C4-2B (cell line): Measurements from ENCODE around the gene FEM1B.

ENCODE experiments used
- ZFX ChIP-seq: fragments of 450-650 bp; IDR thresholded peaks from 2 replicates; pipeline ENCODE4 v1.6.1; 2017
- TF ChIP-seq, protein P1 (sequence below): fragments of 450-650 bp; conservative IDR thresholded peaks from 2 replicates; pipeline ENCODE4 v1.5.1; 2017; ENCODE audit warnings: mild to moderate bottlenecking

DNA sequence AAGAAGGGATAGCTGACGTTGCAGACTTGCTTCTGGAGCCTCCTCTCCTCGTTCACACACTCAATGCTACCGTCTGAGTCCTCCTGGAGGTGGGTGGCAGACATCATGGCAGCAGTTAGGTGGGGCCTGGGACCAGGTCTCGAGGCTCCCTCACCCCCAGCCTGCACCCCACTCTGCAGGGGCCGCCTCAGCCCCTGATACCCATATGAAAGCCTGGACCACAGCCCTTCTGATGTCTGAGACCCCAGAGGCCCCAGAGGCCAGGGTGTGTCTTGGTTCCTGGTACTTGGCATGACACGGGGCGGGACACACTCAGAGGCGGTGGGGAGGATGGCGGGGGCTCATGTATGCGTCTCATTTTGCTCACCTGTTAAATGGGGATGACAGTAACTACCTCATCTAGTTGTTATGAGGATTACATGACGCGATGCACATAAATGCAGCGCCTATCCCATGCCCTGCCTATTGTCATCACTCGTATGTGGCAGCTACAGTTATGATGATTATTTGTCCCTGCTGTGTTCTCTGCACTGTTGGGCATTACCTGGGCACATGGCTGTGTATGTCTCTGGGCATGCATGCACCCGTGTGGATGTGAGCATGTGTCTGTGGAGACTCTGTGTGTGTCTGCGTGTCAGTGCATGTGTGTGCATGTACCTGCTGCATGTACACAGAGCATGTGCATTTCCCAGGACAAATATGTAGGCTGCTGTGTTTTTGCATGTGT is 39.9 kb downstream of the FEM1B start:
- TF ChIP-seq, protein P1, sequence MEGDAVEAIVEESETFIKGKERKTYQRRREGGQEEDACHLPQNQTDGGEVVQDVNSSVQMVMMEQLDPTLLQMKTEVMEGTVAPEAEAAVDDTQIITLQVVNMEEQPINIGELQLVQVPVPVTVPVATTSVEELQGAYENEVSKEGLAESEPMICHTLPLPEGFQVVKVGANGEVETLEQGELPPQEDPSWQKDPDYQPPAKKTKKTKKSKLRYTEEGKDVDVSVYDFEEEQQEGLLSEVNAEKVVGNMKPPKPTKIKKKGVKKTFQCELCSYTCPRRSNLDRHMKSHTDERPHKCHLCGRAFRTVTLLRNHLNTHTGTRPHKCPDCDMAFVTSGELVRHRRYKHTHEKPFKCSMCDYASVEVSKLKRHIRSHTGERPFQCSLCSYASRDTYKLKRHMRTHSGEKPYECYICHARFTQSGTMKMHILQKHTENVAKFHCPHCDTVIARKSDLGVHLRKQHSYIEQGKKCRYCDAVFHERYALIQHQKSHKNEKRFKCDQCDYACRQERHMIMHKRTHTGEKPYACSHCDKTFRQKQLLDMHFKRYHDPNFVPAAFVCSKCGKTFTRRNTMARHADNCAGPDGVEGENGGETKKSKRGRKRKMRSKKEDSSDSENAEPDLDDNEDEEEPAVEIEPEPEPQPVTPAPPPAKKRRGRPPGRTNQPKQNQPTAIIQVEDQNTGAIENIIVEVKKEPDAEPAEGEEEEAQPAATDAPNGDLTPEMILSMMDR = no peak
- no peak for TF ChIP-seq ZFX
